Keratinocyte (primary cell): ENCODE results near the gene FAM177A1. TPM values are rescaled to one million over a fixed set of nuclear protein-coding genes. Genes with fewer than 3 reads are reported as not detected.
"Not testable (repeated sequence)": the region's sequence is repeated elsewhere in the genome, so short reads cannot be mapped to it uniquely, and the experiment has no call there.

Source experiments
- DNase-seq: peaks from one replicate; pipeline ENCODE4 v3.0.0-alpha.2; 2011; ENCODE audit warnings: low read depth, missing footprints, low spot score
- FAIRE-seq: peaks from 2 replicates; lab custom pipeline; 2011; peaks lifted over from hg19 to GRCh38; lab: Jason Lieb, UNC
- H2AFZ ChIP-seq: 2 replicates; pipeline ENCODE4 v1.6.0; 2012; ENCODE audit warnings: low read length, control low read depth, inconsistent platforms; ENCODE audit not compliant: control insufficient read depth
- H3K27ac ChIP-seq: 2 replicates; pipeline ENCODE4 v1.5.1; 2011; ENCODE audit warnings: low read length; ENCODE audit not compliant: control insufficient read depth, insufficient read depth
- H3K27me3 ChIP-seq: 3 replicates; pipeline ENCODE4 v1.6.0; 2011; ENCODE audit warnings: low read length; ENCODE audit not compliant: control insufficient read depth, insufficient read depth; ENCODE audit errors: extremely low read depth
- H3K36me3 ChIP-seq, 2 experiments: 2 replicates in 1 of 2; 3 replicates in 1 of 2; pipeline ENCODE4 v1.5.1; 2011; ENCODE audit warnings: low read length in 2 of 2, mild to moderate bottlenecking in 1 of 2; ENCODE audit not compliant: control insufficient read depth in 2 of 2, insufficient read depth in 2 of 2; ENCODE audit errors: extremely low read depth in 1 of 2
- H3K4me1 ChIP-seq: 3 replicates; pipeline ENCODE4 v1.5.1; 2011; ENCODE audit warnings: low read length; ENCODE audit not compliant: control insufficient read depth, insufficient read depth; ENCODE audit errors: extremely low read depth
- H3K4me2 ChIP-seq: 3 replicates; pipeline ENCODE4 v1.6.0; 2011; ENCODE audit warnings: low read depth, low read length; ENCODE audit not compliant: control insufficient read depth, insufficient read depth; ENCODE audit errors: extremely low read depth
- H3K4me3 ChIP-seq, 3 experiments: fragments of 200-600 bp in 1 of 3; sonication (generic) in 1 of 3; 2 replicates in 2 of 3; 3 replicates in 1 of 3; pipeline ENCODE4 v1.5.1; 2011 to 2016; ENCODE audit warnings: low read length in 3 of 3, mild to moderate bottlenecking in 3 of 3, control low read depth in 2 of 3, inconsistent platforms in 1 of 3, low read depth in 1 of 3, mixed read lengths in 1 of 3, mixed run types in 1 of 3, moderate library complexity in 1 of 3; ENCODE audit not compliant: control insufficient read depth in 2 of 3, insufficient read depth in 2 of 3; ENCODE audit errors: extremely low read depth in 1 of 3
- H3K79me2 ChIP-seq: 2 replicates; pipeline ENCODE4 v1.6.0; 2012; ENCODE audit warnings: low read length; ENCODE audit not compliant: control insufficient read depth, insufficient read depth
- H3K9ac ChIP-seq: 3 replicates; pipeline ENCODE4 v1.6.0; 2011; ENCODE audit warnings: low read length; ENCODE audit not compliant: control insufficient read depth, insufficient read depth; ENCODE audit errors: extremely low read depth
- H3K9me1 ChIP-seq: 3 replicates; pipeline ENCODE4 v1.6.0; 2011; ENCODE audit warnings: low read length; ENCODE audit not compliant: control insufficient read depth, insufficient read depth; ENCODE audit errors: extremely low read depth
- H3K9me3 ChIP-seq: 2 replicates; pipeline ENCODE4 v1.5.1; 2012; ENCODE audit warnings: low read depth, low read length; ENCODE audit not compliant: control insufficient read depth
- H4K20me1 ChIP-seq: 3 replicates; pipeline ENCODE4 v1.6.0; 2011; ENCODE audit warnings: low read length; ENCODE audit not compliant: control insufficient read depth, insufficient read depth; ENCODE audit errors: extremely low read depth
- EZH2 ChIP-seq: IDR thresholded peaks from one replicate; pipeline ENCODE4 v1.6.1; 2012; ENCODE audit warnings: inconsistent platforms, mild to moderate bottlenecking, low read length, moderate library complexity
- dilution Hi-C: fragments of 300-500 bp; cut with MboI; formaldehyde crosslinking; loops from one replicate; pipeline ENCODE4 v1.7.0; 2020; ENCODE audit warnings: low sequenced_read_pairs; ENCODE audit not compliant: extremely low pct_ligation_motif_present
- polyA plus RNA-seq, 5 experiments: library from polyadenylated mRNA; depleted of rRNA in 3 of 5; stranded (reverse) in 3 of 5; stranded (forward) in 1 of 5; unstranded in 1 of 5; fragments of >200 nt; gene quantifications; 1 replicate in 1 of 5; 2 replicates in 3 of 5; 3 replicates in 1 of 5; pipeline versions ENCODE4 v1.2.1 to v1.2.3, GENCODE V29; 2011 to 2012; ENCODE audit warnings: missing spikeins in 2 of 5, low read depth in 1 of 5, low replicate concordance in 1 of 5
- TF ChIP-seq, protein P1 (sequence below), 3 experiments: IDR thresholded peaks in 1 of 3; conservative IDR thresholded peaks in 1 of 3; optimal IDR thresholded peaks in 1 of 3; 2 replicates in 2 of 3; 3 replicates in 1 of 3; pipeline versions ENCODE3 to v1.5.1; 2011; ENCODE audit warnings: low read length in 3 of 3, mild to moderate bottlenecking in 3 of 3, moderate library complexity in 2 of 3, control low read depth in 1 of 3, inconsistent platforms in 1 of 3; ENCODE audit not compliant: insufficient read depth in 2 of 3; ENCODE audit errors: extremely low read depth in 1 of 3

FAM177A1 gene
- polyA plus RNA-seq, 1 donor (not counting 4 experiments of a cell fraction or from before 2014, with no cell fraction given): 53.1 TPM

DNA sequence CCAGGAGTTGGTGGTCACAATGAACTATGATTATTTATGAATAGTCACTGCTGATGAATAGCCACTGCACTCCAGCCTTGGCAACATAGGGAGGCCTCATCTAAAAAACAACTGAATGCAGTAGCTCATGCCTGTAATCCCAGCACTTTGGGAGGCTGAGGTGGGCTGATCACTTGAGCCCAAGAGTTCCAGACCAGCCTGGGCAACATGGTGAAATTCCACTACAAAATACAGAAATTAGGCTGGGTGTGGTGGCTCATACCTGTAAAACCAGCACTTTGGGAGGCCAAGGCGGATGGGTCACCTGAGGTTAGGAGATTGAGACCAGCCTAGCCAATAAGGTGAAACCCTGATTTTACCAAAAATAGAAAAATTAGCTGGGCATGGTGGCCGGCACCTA, 13.5 kb upstream of the FAM177A1 start:
- Histone ChIP-seq H3K4me3 (no peak overlapping the region), H3K27ac (no peak overlapping the region), H3K9ac (no peak overlapping the region), H2AFZ (no peak overlapping the region), H3K27me3 (no peaks in the 10 kb centered on the region), H3K9me3 (peaks cover 6% of the 10 kb centered on the region), H3K4me2 (no peak overlapping the region), H3K79me2 (no peaks in the 10 kb centered on the region), H3K36me3 (peaks cover 2 to 4% of the 10 kb centered on the region in 2 experiments), H3K4me1 (no peaks in the 10 kb centered on the region), H4K20me1 (no peaks in the 10 kb centered on the region), H3K9me1 (no peaks in the 10 kb centered on the region)
- DNase-seq (no peak), FAIRE-seq (no peak)
- TF ChIP-seq, protein P1, sequence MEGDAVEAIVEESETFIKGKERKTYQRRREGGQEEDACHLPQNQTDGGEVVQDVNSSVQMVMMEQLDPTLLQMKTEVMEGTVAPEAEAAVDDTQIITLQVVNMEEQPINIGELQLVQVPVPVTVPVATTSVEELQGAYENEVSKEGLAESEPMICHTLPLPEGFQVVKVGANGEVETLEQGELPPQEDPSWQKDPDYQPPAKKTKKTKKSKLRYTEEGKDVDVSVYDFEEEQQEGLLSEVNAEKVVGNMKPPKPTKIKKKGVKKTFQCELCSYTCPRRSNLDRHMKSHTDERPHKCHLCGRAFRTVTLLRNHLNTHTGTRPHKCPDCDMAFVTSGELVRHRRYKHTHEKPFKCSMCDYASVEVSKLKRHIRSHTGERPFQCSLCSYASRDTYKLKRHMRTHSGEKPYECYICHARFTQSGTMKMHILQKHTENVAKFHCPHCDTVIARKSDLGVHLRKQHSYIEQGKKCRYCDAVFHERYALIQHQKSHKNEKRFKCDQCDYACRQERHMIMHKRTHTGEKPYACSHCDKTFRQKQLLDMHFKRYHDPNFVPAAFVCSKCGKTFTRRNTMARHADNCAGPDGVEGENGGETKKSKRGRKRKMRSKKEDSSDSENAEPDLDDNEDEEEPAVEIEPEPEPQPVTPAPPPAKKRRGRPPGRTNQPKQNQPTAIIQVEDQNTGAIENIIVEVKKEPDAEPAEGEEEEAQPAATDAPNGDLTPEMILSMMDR (optimal IDR thresholded peaks at IDR 0.05 in 1 of 3, IDR thresholded peaks at IDR 0.05 in 1 of 3, conservative IDR thresholded peaks at IDR 0.05 in 1 of 3; ENCODE audit: extremely low read depth in 1 of 3, insufficient read depth in 2 of 3, low read length in 3 of 3): no peak
- no peak for TF ChIP-seq EZH2
- dilution Hi-C loops: no loop called here

DNA sequence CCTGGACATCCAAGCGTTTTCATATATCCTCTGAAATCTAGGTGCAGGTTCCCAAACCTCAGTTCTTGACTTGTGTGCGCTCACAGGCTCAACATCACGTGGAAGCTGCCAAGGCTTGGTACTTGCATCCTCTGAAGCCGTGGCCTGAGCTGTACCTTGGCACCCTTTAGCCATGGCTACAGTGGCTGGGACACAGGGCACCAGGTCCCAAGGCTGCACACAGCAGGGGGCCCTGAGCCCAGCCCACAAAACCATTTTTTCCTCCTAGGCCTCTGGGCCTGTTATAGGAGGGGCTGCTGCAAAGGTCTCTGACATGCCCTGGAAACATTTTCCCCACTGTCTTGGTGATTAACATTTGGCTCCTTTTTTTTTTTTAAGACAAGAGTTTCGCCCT, 11.6 kb upstream of the FAM177A1 start:
- H3K79me2 ChIP-seq: no peaks in the 10 kb centered on the region
- H3K4me1 ChIP-seq: no peaks in the 10 kb centered on the region
- dilution Hi-C loops: no loop called here
- H3K9me3 ChIP-seq: peaks cover 6% of the 10 kb centered on the region
- H4K20me1 ChIP-seq: no peaks in the 10 kb centered on the region
- no peak for FAIRE-seq
- H3K9ac ChIP-seq: no peak overlapping the region
- peaks cover 0 to 4% of the 10 kb centered on the region in 2 experiments for H3K36me3 ChIP-seq
- no peak for TF ChIP-seq EZH2
- TF ChIP-seq, protein P1 (optimal IDR thresholded peaks at IDR 0.05 in 1 of 3, IDR thresholded peaks at IDR 0.05 in 1 of 3, conservative IDR thresholded peaks at IDR 0.05 in 1 of 3; ENCODE audit: extremely low read depth in 1 of 3, insufficient read depth in 2 of 3, low read length in 3 of 3): no peak
- no peak overlapping the region for H3K4me2 ChIP-seq
- no peak overlapping the region for H3K4me3 ChIP-seq
- H3K9me1 ChIP-seq: no peaks in the 10 kb centered on the region
- H2AFZ ChIP-seq: no peak overlapping the region
- H3K27ac ChIP-seq: no peak overlapping the region
- no peaks in the 10 kb centered on the region for H3K27me3 ChIP-seq
- no peak for DNase-seq

DNA sequence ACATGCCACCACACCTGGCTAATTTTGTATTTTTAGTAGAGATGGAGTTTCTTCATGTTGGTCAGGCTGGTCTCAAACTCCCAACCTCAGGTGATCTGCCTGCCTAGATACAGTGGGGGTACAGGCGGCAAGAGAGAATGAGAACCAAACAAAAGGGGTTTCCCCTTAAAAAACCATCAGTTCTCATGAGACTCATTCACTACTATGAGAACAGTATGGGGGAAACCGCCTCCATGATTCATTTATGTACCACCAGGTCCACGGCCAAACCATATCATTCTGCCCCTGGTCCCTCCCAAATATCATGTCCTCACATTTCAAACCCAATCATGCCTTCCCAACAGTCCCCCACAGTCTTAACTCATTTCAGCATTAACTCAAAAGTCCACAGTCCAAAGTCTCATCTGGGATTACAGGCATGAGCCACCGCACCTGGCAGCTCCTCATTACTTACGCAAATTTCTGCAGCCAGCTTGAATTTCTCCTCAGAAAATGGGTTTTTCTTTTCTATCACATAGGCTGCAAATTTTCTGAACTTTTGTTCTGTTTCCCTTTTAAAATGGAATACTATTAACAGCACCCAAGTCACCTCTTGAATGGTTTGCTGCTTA, 11.0 kb upstream of the FAM177A1 start:
- H3K27me3 ChIP-seq, H3K4me1 ChIP-seq, FAIRE-seq, H2AFZ ChIP-seq, H3K4me2 ChIP-seq, H3K9ac ChIP-seq, DNase-seq, H3K9me3 ChIP-seq, H3K36me3 ChIP-seq, H3K4me3 ChIP-seq, dilution Hi-C loops, H4K20me1 ChIP-seq, H3K79me2 ChIP-seq, H3K27ac ChIP-seq, H3K9me1 ChIP-seq: not testable (repeated sequence)

DNA sequence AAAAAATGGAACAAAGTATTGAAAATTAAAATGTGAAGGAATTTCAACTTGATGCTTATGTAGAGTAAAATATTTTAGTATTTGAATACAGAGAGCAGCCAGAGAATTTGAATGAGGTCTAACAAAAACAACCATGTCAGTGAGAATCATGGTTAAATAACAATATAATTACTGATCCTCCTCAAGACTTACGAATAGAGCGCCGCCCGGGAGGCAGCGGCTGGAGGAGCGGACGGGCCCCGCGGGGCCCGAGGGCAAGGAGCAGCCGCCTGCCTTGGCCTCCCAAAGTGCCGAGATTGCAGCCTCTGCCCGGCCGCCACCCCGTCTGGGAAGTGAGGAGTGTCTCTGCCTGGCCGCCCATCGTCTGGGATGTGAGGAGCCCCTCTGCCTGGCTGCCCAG, 7.8 kb upstream of the FAM177A1 start:
- H3K27ac ChIP-seq, FAIRE-seq, H3K9me1 ChIP-seq, DNase-seq, H4K20me1 ChIP-seq, H3K4me3 ChIP-seq, H3K4me1 ChIP-seq, H3K36me3 ChIP-seq, H3K79me2 ChIP-seq, H3K9me3 ChIP-seq, H3K4me2 ChIP-seq, H2AFZ ChIP-seq, H3K9ac ChIP-seq, dilution Hi-C loops, H3K27me3 ChIP-seq: not testable (repeated sequence)
